Nephron (organoid): ENCODE data around the gene RIMS4.

Source experiments
- H3K27ac Mint-ChIP-seq, 3 experiments: 2 replicates each; pipeline ENCODE4 v1.8.0; 2020; ENCODE audit warnings: mixed read lengths in 3 of 3, mild to moderate bottlenecking in 2 of 3, moderate library complexity in 1 of 3
- H3K27me3 Mint-ChIP-seq: 2 replicates; pipeline ENCODE4 v1.8.0; 2021; ENCODE audit warnings: low read depth, mild to moderate bottlenecking, moderate library complexity, mixed read lengths
- H3K36me3 Mint-ChIP-seq: 2 replicates; pipeline ENCODE4 v1.8.0; 2020; ENCODE audit warnings: low read depth, mixed read lengths
- H3K4me1 Mint-ChIP-seq: 2 replicates; pipeline ENCODE4 v1.8.0; 2020; ENCODE audit warnings: mixed read lengths
- H3K4me3 Mint-ChIP-seq, 3 experiments: 2 replicates each; pipeline ENCODE4 v1.8.0; 2020; ENCODE audit warnings: mild to moderate bottlenecking in 3 of 3, mixed read lengths in 3 of 3, moderate library complexity in 2 of 3
- H3K9me3 Mint-ChIP-seq: 2 replicates; pipeline ENCODE4 v1.8.0; 2020; ENCODE audit warnings: mixed read lengths
- TF ChIP-seq, protein P1 (sequence below), 3 experiments: fragments of 200-600 bp; sonication (generic); IDR thresholded peaks; one replicate each; pipeline ENCODE4 v1.5.0; 2021; ENCODE audit warnings: antibody characterized with exemption in 3 of 3; ENCODE audit not compliant: unreplicated experiment in 3 of 3

RIMS4 gene

DNA sequence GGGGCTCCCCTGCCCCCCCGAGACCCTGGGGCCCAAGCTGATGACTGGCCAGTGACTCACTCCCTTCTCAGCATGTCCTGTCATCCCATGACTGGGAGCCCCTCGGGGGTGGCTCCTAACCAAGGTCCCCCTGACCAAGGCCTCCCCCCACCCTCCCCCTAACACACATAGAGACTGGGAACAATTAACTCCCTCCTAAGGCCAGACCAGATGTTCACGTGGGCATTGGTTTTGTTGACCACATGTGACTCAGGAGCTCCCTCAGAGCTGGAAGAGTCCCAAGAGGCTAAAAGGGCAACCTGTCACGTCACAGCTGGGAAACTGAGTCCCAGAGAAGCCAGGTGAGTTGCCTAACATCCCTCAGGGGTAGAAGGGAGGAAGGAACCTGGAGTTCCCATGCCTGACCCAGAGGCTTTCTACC, 105.8 kb downstream of the RIMS4 start:
- H3K9me3 Mint-ChIP-seq = no peaks in the 10 kb centered on the region
- H3K36me3 Mint-ChIP-seq = no peaks in the 10 kb centered on the region
- H3K27ac Mint-ChIP-seq = no peak overlapping the region
- H3K4me3 Mint-ChIP-seq = no peak overlapping the region
- peaks cover 26% of the 10 kb centered on the region for H3K4me1 Mint-ChIP-seq
- peaks cover 5% of the 10 kb centered on the region for H3K27me3 Mint-ChIP-seq
- TF ChIP-seq, protein P1, sequence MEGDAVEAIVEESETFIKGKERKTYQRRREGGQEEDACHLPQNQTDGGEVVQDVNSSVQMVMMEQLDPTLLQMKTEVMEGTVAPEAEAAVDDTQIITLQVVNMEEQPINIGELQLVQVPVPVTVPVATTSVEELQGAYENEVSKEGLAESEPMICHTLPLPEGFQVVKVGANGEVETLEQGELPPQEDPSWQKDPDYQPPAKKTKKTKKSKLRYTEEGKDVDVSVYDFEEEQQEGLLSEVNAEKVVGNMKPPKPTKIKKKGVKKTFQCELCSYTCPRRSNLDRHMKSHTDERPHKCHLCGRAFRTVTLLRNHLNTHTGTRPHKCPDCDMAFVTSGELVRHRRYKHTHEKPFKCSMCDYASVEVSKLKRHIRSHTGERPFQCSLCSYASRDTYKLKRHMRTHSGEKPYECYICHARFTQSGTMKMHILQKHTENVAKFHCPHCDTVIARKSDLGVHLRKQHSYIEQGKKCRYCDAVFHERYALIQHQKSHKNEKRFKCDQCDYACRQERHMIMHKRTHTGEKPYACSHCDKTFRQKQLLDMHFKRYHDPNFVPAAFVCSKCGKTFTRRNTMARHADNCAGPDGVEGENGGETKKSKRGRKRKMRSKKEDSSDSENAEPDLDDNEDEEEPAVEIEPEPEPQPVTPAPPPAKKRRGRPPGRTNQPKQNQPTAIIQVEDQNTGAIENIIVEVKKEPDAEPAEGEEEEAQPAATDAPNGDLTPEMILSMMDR (IDR thresholded peaks at IDR 0.05; ENCODE audit: unreplicated experiment in 3 of 3) = no peak

GRCh38 chr20:44703956-44704488, 106.3 kb downstream of the RIMS4 start:
- TF ChIP-seq, protein P1 (IDR thresholded peaks at IDR 0.05; ENCODE audit: unreplicated experiment in 3 of 3) = no peak
- peaks cover 26% of the 10 kb centered on the region for H3K4me1 Mint-ChIP-seq
- H3K36me3 Mint-ChIP-seq = no peaks in the 10 kb centered on the region
- H3K9me3 Mint-ChIP-seq = no peaks in the 10 kb centered on the region
- H3K4me3 Mint-ChIP-seq = no peak overlapping the region
- no peak overlapping the region for H3K27ac Mint-ChIP-seq
- peaks cover 5% of the 10 kb centered on the region for H3K27me3 Mint-ChIP-seq

- Mint-ChIP-seq H3K27ac (no peak overlapping the region), H3K27me3 (peaks cover 5% of the 10 kb centered on the region), H3K36me3 (no peaks in the 10 kb centered on the region), H3K4me1 (peaks cover 26% of the 10 kb centered on the region), H3K9me3 (no peaks in the 10 kb centered on the region), H3K4me3 (no peak overlapping the region)
- TF ChIP-seq, protein P1 (IDR thresholded peaks at IDR 0.05; ENCODE audit: unreplicated experiment in 3 of 3) = no peak
Observed at GRCh38 chr20:44703183-44703925, 107.0 kb downstream of the RIMS4 start.

DNA sequence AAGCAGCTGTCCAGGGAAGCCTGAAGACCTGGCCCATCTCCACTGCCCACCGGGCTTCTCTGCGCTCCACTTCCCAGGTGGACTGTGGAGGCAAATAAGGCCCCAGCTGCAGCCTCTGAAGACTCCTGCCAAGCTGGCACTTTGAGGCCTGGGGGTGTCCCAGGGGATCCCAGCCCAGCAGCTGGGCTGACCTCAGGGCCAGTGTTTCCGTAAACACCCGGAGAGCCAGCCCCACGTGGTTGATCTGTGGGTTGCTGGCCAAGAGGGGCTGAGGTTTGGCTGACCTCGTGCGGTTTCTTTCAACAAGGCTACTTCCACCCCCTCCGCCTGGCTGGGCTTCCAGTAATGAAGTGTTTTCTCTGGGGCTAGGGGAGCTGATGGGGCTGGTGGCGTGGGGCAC, 107.6 kb downstream of the RIMS4 start:
- Mint-ChIP-seq H3K27me3 (peaks cover 5% of the 10 kb centered on the region), H3K4me1 (peaks cover 26% of the 10 kb centered on the region), H3K4me3 (no peak overlapping the region), H3K9me3 (no peaks in the 10 kb centered on the region), H3K36me3 (no peaks in the 10 kb centered on the region), H3K27ac (no peak overlapping the region)
- TF ChIP-seq, protein P1 (IDR thresholded peaks at IDR 0.05; ENCODE audit: unreplicated experiment in 3 of 3) = no peak

- Mint-ChIP-seq H3K4me1 (peaks cover 26% of the 10 kb centered on the region), H3K27ac (peak overlapping the region in 1 of 3 experiments; percentile 34), H3K27me3 (peaks cover 5% of the 10 kb centered on the region), H3K4me3 (no peak overlapping the region), H3K9me3 (no peaks in the 10 kb centered on the region), H3K36me3 (no peaks in the 10 kb centered on the region)
- TF ChIP-seq, protein P1 (IDR thresholded peaks at IDR 0.05; ENCODE audit: unreplicated experiment in 3 of 3) = no peak
Observed at GRCh38 chr20:44701858-44702256, 108.5 kb downstream of the RIMS4 start.
